PC-3 (cell line): ENCODE measurements around the gene PTPRN2. TPM values are rescaled to one million over a fixed set of nuclear protein-coding genes. Genes with fewer than 3 reads are reported as not detected.

Source experiments
- ATAC-seq: fragments of 200-7000 bp; cut with Tn5 transposase; 2 replicates; pipeline ENCODE4 v1.9.1; 2020; ENCODE audit warnings: mild to moderate bottlenecking, moderate library complexity
- BruUV-seq: library from RNA; stranded (reverse); fragments of 400-500 nt; replicated peaks from 2 replicates; lab custom pipeline; 2021; lab: Mats Ljungman, UMichigan
- CTCF ChIA-PET: fragments of 300-600 bp; sonication (Branson Sonifier 250); formaldehyde crosslinking; loops from one replicate; lab custom pipeline; 2022; ENCODE audit warnings: antibody characterized with exemption; lab: Charles Lee
- POLR2A ChIA-PET: fragments of 300-600 bp; sonication (Branson Sonifier 250); formaldehyde crosslinking; loops from one replicate; lab custom pipeline; 2022; ENCODE audit warnings: antibody characterized with exemption; ENCODE audit not compliant: unreplicated experiment; lab: Charles Lee
- DNase-seq: peaks from one replicate; pipeline ENCODE4 v3.0.0-alpha.2; 2015
- H2AFZ ChIP-seq: fragments of 300-600 bp; sonication (generic); 2 replicates; pipeline ENCODE4 v1.6.0; 2016; ENCODE audit warnings: antibody characterized with exemption, low read length
- H3F3A ChIP-seq: fragments of 300-600 bp; sonication (generic); one replicate; pipeline ENCODE4 v1.6.0; 2017; ENCODE audit warnings: antibody characterized with exemption, low read length, control low read depth, mild to moderate bottlenecking; ENCODE audit not compliant: unreplicated experiment
- H3K27ac ChIP-seq: fragments of 300-600 bp; sonication (generic); 2 replicates; pipeline ENCODE4 v1.5.1; 2016; ENCODE audit warnings: mild to moderate bottlenecking, low read length
- H3K27me3 ChIP-seq: fragments of 300-600 bp; sonication (generic); 2 replicates; pipeline ENCODE4 v1.6.1; 2016; ENCODE audit warnings: low read length, mixed read lengths
- H3K36me3 ChIP-seq: fragments of 300-600 bp; sonication (generic); 2 replicates; pipeline ENCODE4 v1.6.1; 2016; ENCODE audit warnings: low read depth, mixed run types, low read length, mixed read lengths
- H3K4me1 ChIP-seq: fragments of 300-600 bp; sonication (generic); 2 replicates; pipeline ENCODE4 v1.5.1; 2016; ENCODE audit warnings: low read length; ENCODE audit not compliant: insufficient read depth
- H3K4me2 ChIP-seq: fragments of 300-600 bp; sonication (generic); 2 replicates; pipeline ENCODE4 v1.6.0; 2016; ENCODE audit warnings: low read length
- H3K4me3 ChIP-seq: fragments of 300-600 bp; sonication (generic); 2 replicates; pipeline ENCODE4 v1.5.1; 2016; ENCODE audit warnings: mild to moderate bottlenecking, low read length, mixed read lengths
- H3K79me2 ChIP-seq: fragments of 300-600 bp; sonication (generic); 2 replicates; pipeline ENCODE4 v1.6.1; 2017; ENCODE audit warnings: low read length, mixed read lengths
- H3K9ac ChIP-seq: fragments of 300-600 bp; sonication (generic); 2 replicates; pipeline ENCODE4 v1.6.0; 2016; ENCODE audit warnings: mild to moderate bottlenecking, low read length
- H3K9me2 ChIP-seq: fragments of 300-600 bp; sonication (generic); replicated peaks from 2 replicates; pipeline ENCODE4 v1.6.1; 2016; ENCODE audit warnings: mixed run types, low read length, mixed read lengths
- H3K9me3 ChIP-seq: fragments of 300-600 bp; sonication (generic); 2 replicates; pipeline ENCODE4 v1.6.1; 2016; ENCODE audit warnings: low read length, mixed read lengths
- H4K20me1 ChIP-seq: fragments of 300-600 bp; sonication (generic); 2 replicates; pipeline ENCODE4 v1.6.1; 2016; ENCODE audit warnings: low read length, mixed read lengths
- EZH2 ChIP-seq: fragments of 300-600 bp; sonication (generic); IDR thresholded peaks from one replicate; pipeline ENCODE4 v1.6.1; 2017; ENCODE audit warnings: antibody characterized with exemption, mild to moderate bottlenecking, low read length; ENCODE audit not compliant: unreplicated experiment
- EZH2phosphoT487 ChIP-seq: fragments of 300-600 bp; sonication (generic); IDR thresholded peaks from 2 replicates; pipeline ENCODE4 v1.6.1; 2018; ENCODE audit warnings: mild to moderate bottlenecking, antibody characterized with exemption, low read length, borderline replicate concordance
- intact Hi-C: fragments of 100-400 bp; cut with micrococcal nuclease; formaldehyde crosslinking; loops from 2 replicates; pipeline ENCODE4 v1.9.0; 2023
- total RNA-seq: library from RNA; depleted of rRNA; stranded (reverse); fragments of >200 nt; gene quantifications from 2 replicates; pipeline ENCODE4 v1.2.3, GENCODE V29; 2014
- TF ChIP-seq, protein P1 (sequence below): fragments of 300-600 bp; sonication (generic); conservative IDR thresholded peaks from 2 replicates; pipeline ENCODE4 v1.5.1; 2017; ENCODE audit warnings: antibody characterized with exemption, low read depth, mild to moderate bottlenecking, low read length

The PTPRN2 gene
- total RNA-seq, 1 experiment from 2014 or later, result 3.2 TPM

DNA sequence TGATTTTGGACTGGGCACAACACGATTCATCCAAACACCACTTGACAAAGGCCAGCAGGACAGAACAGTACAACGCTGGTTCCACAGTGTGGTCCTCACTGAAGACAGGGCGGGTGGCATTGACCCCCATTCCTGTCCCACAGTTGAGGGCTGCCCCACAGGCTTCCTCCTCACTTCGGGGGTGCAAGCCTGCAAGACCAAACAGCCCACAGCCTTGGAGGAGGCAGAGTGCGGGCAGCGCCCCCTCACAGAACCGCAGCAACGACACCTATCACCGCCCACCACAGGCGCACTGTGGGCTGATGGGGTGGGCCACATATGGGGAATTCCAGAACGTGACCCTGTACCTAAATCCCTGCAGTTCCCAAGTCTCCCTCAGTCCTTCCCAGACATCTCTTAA, 70.6 kb downstream of the PTPRN2 start:
- ChIA-PET POLR2A (no interaction called here), CTCF (no interaction called here)
- intact Hi-C loops, result no loop called here
- TF ChIP-seq EZH2phosphoT487, result no peak
- Histone ChIP-seq H3K4me2 (no peak overlapping the region), H3K36me3 (no peaks in the 10 kb centered on the region), H3K9me2 (no peaks in the 10 kb centered on the region), H3K4me3 (no peak overlapping the region), H3K9me3 (no peaks in the 10 kb centered on the region), H3K9ac (no peak overlapping the region), H3K4me1 (no peaks in the 10 kb centered on the region), H2AFZ (no peak overlapping the region), H3F3A (no peaks in the 10 kb centered on the region), H3K27ac (no peak overlapping the region), H3K27me3 (peaks cover 70% of the 10 kb centered on the region), H4K20me1 (no peaks in the 10 kb centered on the region), H3K79me2 (no peaks in the 10 kb centered on the region)
- no peak for DNase-seq
- ATAC-seq, result no peak
- BruUV-seq, result no TSS peak

GRCh38 chr7:158516524-158516923, 71.1 kb downstream of the PTPRN2 start:
- no peak overlapping the region for H2AFZ ChIP-seq
- H3K36me3 ChIP-seq, result no peaks in the 10 kb centered on the region
- no peak overlapping the region for H3K27ac ChIP-seq
- no TSS peak for BruUV-seq
- peaks cover 75% of the 10 kb centered on the region for H3K27me3 ChIP-seq
- intact Hi-C loops, result no loop called here
- CTCF ChIA-PET, result no interaction called here
- no peak overlapping the region for H3K9ac ChIP-seq
- H3F3A ChIP-seq, result no peaks in the 10 kb centered on the region
- no peaks in the 10 kb centered on the region for H3K4me1 ChIP-seq
- POLR2A ChIA-PET, result no interaction called here
- no peaks in the 10 kb centered on the region for H3K79me2 ChIP-seq
- ATAC-seq (no peak), DNase-seq (no peak)
- no peaks in the 10 kb centered on the region for H4K20me1 ChIP-seq
- H3K9me2 ChIP-seq, result no peaks in the 10 kb centered on the region
- H3K4me2 ChIP-seq, result no peak overlapping the region
- H3K9me3 ChIP-seq, result no peaks in the 10 kb centered on the region
- TF ChIP-seq, protein P1, sequence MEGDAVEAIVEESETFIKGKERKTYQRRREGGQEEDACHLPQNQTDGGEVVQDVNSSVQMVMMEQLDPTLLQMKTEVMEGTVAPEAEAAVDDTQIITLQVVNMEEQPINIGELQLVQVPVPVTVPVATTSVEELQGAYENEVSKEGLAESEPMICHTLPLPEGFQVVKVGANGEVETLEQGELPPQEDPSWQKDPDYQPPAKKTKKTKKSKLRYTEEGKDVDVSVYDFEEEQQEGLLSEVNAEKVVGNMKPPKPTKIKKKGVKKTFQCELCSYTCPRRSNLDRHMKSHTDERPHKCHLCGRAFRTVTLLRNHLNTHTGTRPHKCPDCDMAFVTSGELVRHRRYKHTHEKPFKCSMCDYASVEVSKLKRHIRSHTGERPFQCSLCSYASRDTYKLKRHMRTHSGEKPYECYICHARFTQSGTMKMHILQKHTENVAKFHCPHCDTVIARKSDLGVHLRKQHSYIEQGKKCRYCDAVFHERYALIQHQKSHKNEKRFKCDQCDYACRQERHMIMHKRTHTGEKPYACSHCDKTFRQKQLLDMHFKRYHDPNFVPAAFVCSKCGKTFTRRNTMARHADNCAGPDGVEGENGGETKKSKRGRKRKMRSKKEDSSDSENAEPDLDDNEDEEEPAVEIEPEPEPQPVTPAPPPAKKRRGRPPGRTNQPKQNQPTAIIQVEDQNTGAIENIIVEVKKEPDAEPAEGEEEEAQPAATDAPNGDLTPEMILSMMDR, result no peak
- TF ChIP-seq EZH2 (no peak), EZH2phosphoT487 (no peak)
- no peak overlapping the region for H3K4me3 ChIP-seq

- CTCF ChIA-PET, result no interaction called here
- Histone ChIP-seq H3K9me3 (no peaks in the 10 kb centered on the region), H3K79me2 (no peaks in the 10 kb centered on the region), H3K4me3 (no peak overlapping the region), H3K36me3 (no peaks in the 10 kb centered on the region), H3K27me3 (peaks cover 56% of the 10 kb centered on the region), H3F3A (no peaks in the 10 kb centered on the region), H2AFZ (no peak overlapping the region), H3K4me1 (peaks cover 3% of the 10 kb centered on the region), H3K9ac (no peak overlapping the region), H4K20me1 (no peaks in the 10 kb centered on the region), H3K9me2 (no peaks in the 10 kb centered on the region), H3K27ac (no peak overlapping the region), H3K4me2 (no peak overlapping the region)
- intact Hi-C loops, result no loop called here
- ATAC-seq (no peak), DNase-seq (no peak)
- no TSS peak for BruUV-seq
- TF ChIP-seq EZH2, result no peak
- TF ChIP-seq, protein P1, result no peak
- TF ChIP-seq EZH2phosphoT487, result no peak
- POLR2A ChIA-PET, result no interaction called here
Observed at GRCh38 chr7:158512869-158513268, 74.8 kb downstream of the PTPRN2 start.
